Measurements from ENCODE around the gene EPS8L2.

Gene EPS8L2

GRCh38 chr11:704781-705645 lies 1.0 kb upstream of the EPS8L2 start:
- DNase-seq (ENCODE audit: low spot score) = no peak

GRCh38 chr11:706439-706956 lies 467 bp downstream of the EPS8L2 start:
- no peak for DNase-seq (ENCODE audit: low spot score)

GRCh38 chr11:706957-707816 lies 1.2 kb downstream of the EPS8L2 start:
- DNase-seq (ENCODE audit: low spot score) = no peak

- no peak for DNase-seq (ENCODE audit: low spot score)
These were observed 1.9 kb downstream of the EPS8L2 start for GRCh38 chr11:707817-708420.

- DNase-seq (ENCODE audit: low spot score) = no peak
These were observed 2.5 kb downstream of the EPS8L2 start for GRCh38 chr11:708511-708910.

GRCh38 chr11:709109-709997 lies 3.3 kb downstream of the EPS8L2 start:
- DNase-seq (ENCODE audit: low spot score) = no peak

- no peak for DNase-seq (ENCODE audit: low spot score)
These were observed 8.4 kb downstream of the EPS8L2 start for GRCh38 chr11:714436-714835.

GRCh38 chr11:719214-720016 lies 13.4 kb downstream of the EPS8L2 start:
- DNase-seq (ENCODE audit: low spot score) = no peak

GRCh38 chr11:720017-720641 lies 14.1 kb downstream of the EPS8L2 start:
- no peak for DNase-seq (ENCODE audit: low spot score)

GRCh38 chr11:720642-721246 lies 14.7 kb downstream of the EPS8L2 start:
- peak; percentile 55 for DNase-seq (ENCODE audit: low spot score)

- DNase-seq (ENCODE audit: low spot score) = peak; percentile 81
These were observed 15.3 kb downstream of the EPS8L2 start for GRCh38 chr11:721247-721740.

- DNase-seq (ENCODE audit: low spot score) = peak; percentile 92
These were observed 15.8 kb downstream of the EPS8L2 start for GRCh38 chr11:721741-722345.

- no peak for DNase-seq (ENCODE audit: low spot score)
These were observed 16.3 kb downstream of the EPS8L2 start for GRCh38 chr11:722346-722811.

GRCh38 chr11:723120-723883 lies 17.3 kb downstream of the EPS8L2 start:
- peak; percentile 84 for DNase-seq (ENCODE audit: low spot score)

- DNase-seq (ENCODE audit: low spot score) = no peak
These were observed 18.2 kb downstream of the EPS8L2 start for GRCh38 chr11:724049-724777.

GRCh38 chr11:724778-725386 lies 18.9 kb downstream of the EPS8L2 start:
- DNase-seq (ENCODE audit: low spot score) = no peak

Measured in NAMALWA (cell line).